Stimulated activated effector memory CD8-positive, alpha-beta T cell treated with anti-CD3 and anti-CD28 coated beads, Interleukin-12 subunit alpha, Interleukin-12 subunit beta, amount 100 ng/mL, for 72 hours (primary cell): Measurements from ENCODE around the gene TMA16.

Experiments
- ATAC-seq: fragments of 150-1000 bp; cut with Tn5 transposase; 2 replicates; pipeline ENCODE4 v1.10.0; 2021
- DNase-seq, 2 donors: peaks; one replicate each; pipeline ENCODE4 v3.0.0; 2021 to 2022; ENCODE audit warnings: low spot score in 2 of 2
- H3K27ac Mint-ChIP-seq: one replicate; pipeline ENCODE4 v1.8.0; 2022; ENCODE audit warnings: mild to moderate bottlenecking, mixed read lengths
- H3K36me3 Mint-ChIP-seq: one replicate; pipeline ENCODE4 v1.8.0; 2022; ENCODE audit warnings: mild to moderate bottlenecking, mixed read lengths
- H3K4me1 Mint-ChIP-seq: one replicate; pipeline ENCODE4 v1.8.0; 2022; ENCODE audit warnings: mixed read lengths
- H3K4me3 Mint-ChIP-seq: one replicate; pipeline ENCODE4 v1.8.0; 2022; ENCODE audit warnings: mild to moderate bottlenecking, mixed read lengths
- H3K9me3 Mint-ChIP-seq: one replicate; pipeline ENCODE4 v1.8.0; 2022; ENCODE audit warnings: mixed read lengths

TMA16 gene

DNA sequence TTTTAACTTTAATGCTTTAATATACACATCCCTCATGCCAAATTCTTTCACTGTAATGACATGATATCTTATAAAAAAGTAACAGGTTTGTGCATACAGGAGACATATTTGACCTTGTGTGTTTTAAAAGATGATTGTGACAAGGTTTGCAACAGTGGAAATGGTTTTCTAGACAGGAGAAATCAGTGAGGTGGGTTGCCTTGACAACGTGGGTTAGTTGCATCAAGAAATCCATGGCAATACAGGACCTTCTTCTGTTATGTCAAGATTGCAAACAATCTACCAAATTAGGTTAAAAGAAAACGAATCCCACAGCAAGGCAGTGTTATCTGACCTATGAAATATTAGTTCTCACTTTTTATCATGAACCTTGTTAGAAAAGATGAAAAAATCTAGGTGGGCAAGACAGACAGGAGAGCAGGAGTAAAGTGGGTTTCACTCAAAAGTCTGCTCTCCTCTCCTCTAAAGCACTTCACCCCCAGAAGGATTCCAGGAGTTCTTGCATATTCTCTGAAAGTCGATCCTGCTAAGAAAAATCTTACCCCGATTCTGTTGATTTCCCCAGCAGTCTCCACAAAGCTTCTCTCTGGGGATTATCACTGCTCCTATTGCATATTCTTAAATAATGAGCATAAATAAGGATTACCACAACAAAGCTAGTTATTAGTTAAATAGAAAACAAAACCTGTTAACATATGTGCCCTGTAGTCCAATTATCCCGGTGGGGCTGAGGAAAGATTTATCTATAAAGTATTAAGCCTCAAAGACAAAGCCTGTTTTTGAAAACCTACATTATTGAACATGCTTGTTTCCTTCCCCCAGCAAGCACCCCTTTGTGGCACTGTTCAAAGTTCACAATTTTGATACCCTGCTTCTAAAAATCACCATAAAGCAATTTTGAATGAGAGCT is 71.0 kb downstream of the TMA16 start:
- ATAC-seq (no peak), DNase-seq (no peak)
- no peaks in the 10 kb centered on the region for H3K36me3 Mint-ChIP-seq
- H3K9me3 Mint-ChIP-seq: no peaks in the 10 kb centered on the region
- H3K4me3 Mint-ChIP-seq: no peak overlapping the region
- H3K27ac Mint-ChIP-seq: no peak overlapping the region
- H3K4me1 Mint-ChIP-seq: no peaks in the 10 kb centered on the region

DNA sequence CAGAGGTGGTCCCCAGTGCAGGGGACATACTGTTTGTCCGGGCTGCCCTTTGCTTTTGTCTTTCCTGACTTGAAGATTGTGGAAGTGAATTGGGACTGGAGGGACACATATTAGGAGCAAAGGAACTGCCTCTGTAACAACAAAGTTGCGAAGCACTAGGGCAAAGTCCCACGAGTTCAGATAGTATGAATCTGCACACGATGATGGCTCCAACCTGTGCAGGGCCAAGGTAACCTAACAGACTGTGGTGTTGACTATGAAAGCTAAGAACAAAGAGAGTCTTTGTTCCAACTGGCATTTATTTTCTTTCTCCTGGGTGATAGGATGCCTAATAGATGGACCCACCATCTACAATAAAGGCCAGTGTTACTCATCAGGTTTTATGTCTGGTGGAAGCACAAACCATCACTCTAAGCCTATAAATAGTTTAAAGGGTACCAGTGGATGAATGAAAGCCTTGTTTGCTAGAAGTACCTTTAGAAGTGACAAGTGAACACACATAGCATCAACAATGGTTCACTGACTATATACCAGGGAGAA is 71.8 kb downstream of the TMA16 start:
- H3K9me3 Mint-ChIP-seq: no peaks in the 10 kb centered on the region
- no peaks in the 10 kb centered on the region for H3K36me3 Mint-ChIP-seq
- no peak overlapping the region for H3K4me3 Mint-ChIP-seq
- no peaks in the 10 kb centered on the region for H3K4me1 Mint-ChIP-seq
- DNase-seq: no peak
- H3K27ac Mint-ChIP-seq: no peak overlapping the region
- no peak for ATAC-seq

DNA sequence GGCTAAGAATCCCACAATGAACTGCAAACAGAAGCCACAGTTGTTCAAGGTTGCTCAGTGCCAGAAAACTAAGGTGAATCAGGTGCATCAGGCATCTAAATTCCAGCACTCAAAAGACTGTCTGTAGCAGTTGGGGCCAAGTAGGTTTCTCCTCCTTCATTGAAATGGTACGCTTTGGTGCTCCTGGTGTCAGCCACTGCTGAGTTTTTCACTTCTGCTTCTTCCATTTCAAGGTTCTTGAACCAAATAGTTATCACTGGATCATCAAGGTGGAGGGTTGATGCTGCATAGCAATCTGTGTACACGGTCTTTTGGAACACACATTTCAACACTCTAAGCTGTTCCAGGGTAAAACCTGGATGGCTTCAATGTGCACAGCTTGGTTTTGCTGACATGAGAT is 74.4 kb downstream of the TMA16 start:
- no peaks in the 10 kb centered on the region for H3K4me1 Mint-ChIP-seq
- DNase-seq: no peak
- no peaks in the 10 kb centered on the region for H3K9me3 Mint-ChIP-seq
- no peak overlapping the region for H3K27ac Mint-ChIP-seq
- no peak overlapping the region for H3K4me3 Mint-ChIP-seq
- no peaks in the 10 kb centered on the region for H3K36me3 Mint-ChIP-seq
- ATAC-seq: no peak
